H9 (cell line): ENCODE measurements around the gene ACSS2. TPM values are rescaled to one million over a fixed set of nuclear protein-coding genes. Genes with fewer than 3 reads are reported as not detected.

Experiments
- DNase-seq: peaks from one replicate; pipeline ENCODE4 v3.0.0-alpha.2; 2017
- H2AFZ ChIP-seq: one replicate; pipeline ENCODE4 v1.6.1; 2013; ENCODE audit warnings: mild to moderate bottlenecking, low read length, control low read depth, moderate library complexity
- H2AK5ac ChIP-seq: 2 replicates; pipeline ENCODE4 v1.6.1; 2013; ENCODE audit warnings: low read length, control low read depth, mixed read lengths; ENCODE audit not compliant: insufficient read length
- H2BK120ac ChIP-seq: one replicate; pipeline ENCODE4 v1.6.1; 2013; ENCODE audit warnings: low read depth, mild to moderate bottlenecking, low read length, control low read depth, inconsistent platforms; ENCODE audit not compliant: poor library complexity, severe bottlenecking
- H2BK12ac ChIP-seq: 2 replicates; pipeline ENCODE4 v1.6.1; 2013; ENCODE audit warnings: low read length, control low read depth, mixed read lengths, low read depth; ENCODE audit not compliant: insufficient read length
- H2BK15ac ChIP-seq: 2 replicates; pipeline ENCODE4 v1.6.1; 2013; ENCODE audit warnings: low read depth, low read length, control low read depth
- H2BK20ac ChIP-seq: one replicate; pipeline ENCODE4 v1.6.1; 2013; ENCODE audit warnings: low read depth, mild to moderate bottlenecking, low read length, control low read depth, inconsistent platforms; ENCODE audit not compliant: poor library complexity, severe bottlenecking
- H2BK5ac ChIP-seq: 2 replicates; pipeline ENCODE4 v1.6.1; 2013; ENCODE audit warnings: low read length, control low read depth, mixed read lengths; ENCODE audit not compliant: insufficient read length
- H3K14ac ChIP-seq: 2 replicates; pipeline ENCODE4 v1.6.1; 2013; ENCODE audit warnings: low read length, control low read depth; ENCODE audit not compliant: insufficient read depth
- H3K18ac ChIP-seq: 2 replicates; pipeline ENCODE4 v1.6.1; 2013; ENCODE audit warnings: low read depth, mild to moderate bottlenecking, mixed read lengths, low read length, control low read depth; ENCODE audit not compliant: insufficient read length
- H3K23ac ChIP-seq: 2 replicates; pipeline ENCODE4 v1.6.1; 2013; ENCODE audit warnings: low read length, control low read depth, mixed read lengths, low read depth; ENCODE audit not compliant: insufficient read length
- H3K23me2 ChIP-seq: 2 replicates; pipeline ENCODE4 v1.6.1; 2013; ENCODE audit warnings: low read depth, mild to moderate bottlenecking, mixed read lengths, low read length, control low read depth; ENCODE audit not compliant: insufficient read length, poor library complexity, severe bottlenecking
- H3K27ac ChIP-seq: 2 replicates; pipeline ENCODE4 v1.5.1; 2013; ENCODE audit warnings: low read length, control low read depth, mixed read lengths, low read depth; ENCODE audit not compliant: insufficient read length
- H3K27me3 ChIP-seq: 2 replicates; pipeline ENCODE4 v1.6.1; 2013; ENCODE audit warnings: low read length, control low read depth, inconsistent platforms; ENCODE audit not compliant: insufficient read depth
- H3K4ac ChIP-seq: 2 replicates; pipeline ENCODE4 v1.6.1; 2013; ENCODE audit warnings: low read depth, mild to moderate bottlenecking, control low read depth, inconsistent platforms, low read length, moderate library complexity
- H3K4me1 ChIP-seq: 2 replicates; pipeline ENCODE4 v1.6.1; 2013; ENCODE audit warnings: low read length, control low read depth, inconsistent platforms; ENCODE audit not compliant: insufficient read depth
- H3K4me2 ChIP-seq: 2 replicates; pipeline ENCODE4 v1.6.1; 2013; ENCODE audit warnings: low read length, control low read depth, mixed read lengths; ENCODE audit not compliant: insufficient read length, insufficient read depth
- H3K56ac ChIP-seq: 2 replicates; pipeline ENCODE4 v1.6.1; 2013; ENCODE audit warnings: low read depth, mild to moderate bottlenecking, mixed read lengths, low read length, control low read depth; ENCODE audit not compliant: insufficient read length
- H3K79me1 ChIP-seq: 2 replicates; pipeline ENCODE4 v1.6.1; 2013; ENCODE audit warnings: low read depth, mild to moderate bottlenecking, moderate library complexity, low read length, control low read depth, inconsistent platforms; ENCODE audit not compliant: insufficient read depth, poor library complexity, severe bottlenecking
- H3K79me2 ChIP-seq: 2 replicates; pipeline ENCODE4 v1.6.1; 2013; ENCODE audit warnings: low read length, control low read depth, inconsistent platforms; ENCODE audit not compliant: insufficient read depth
- H3K9ac ChIP-seq: 2 replicates; pipeline ENCODE4 v1.6.1; 2013; ENCODE audit warnings: low read length, control low read depth, mixed read lengths; ENCODE audit not compliant: insufficient read length; ENCODE audit errors: extremely low read depth
- H3K9me3 ChIP-seq: one replicate; pipeline ENCODE4 v1.6.1; 2013; ENCODE audit warnings: low read depth, low read length, inconsistent platforms; ENCODE audit not compliant: control insufficient read depth
- H3T11ph ChIP-seq: one replicate; pipeline ENCODE4 v1.6.1; 2013; ENCODE audit warnings: mild to moderate bottlenecking, low read length, control low read depth, inconsistent platforms
- H4K20me1 ChIP-seq: one replicate; pipeline ENCODE4 v1.6.1; 2013; ENCODE audit not compliant: control insufficient read depth, insufficient read length, insufficient read depth
- H4K5ac ChIP-seq: 2 replicates; pipeline ENCODE4 v1.6.1; 2013; ENCODE audit warnings: low read depth, mild to moderate bottlenecking, mixed read lengths, low read length, control low read depth; ENCODE audit not compliant: insufficient read length
- H4K8ac ChIP-seq: replicated peaks from 2 replicates; pipeline ENCODE4 v1.6.1; 2013; ENCODE audit warnings: low read length, control low read depth, mixed read lengths, low read depth; ENCODE audit not compliant: insufficient read length
- H4K91ac ChIP-seq: 2 replicates; pipeline ENCODE4 v1.6.1; 2013; ENCODE audit warnings: low read depth, mild to moderate bottlenecking, moderate library complexity, mixed read lengths, low read length, control low read depth; ENCODE audit not compliant: insufficient read length
- H3K27ac Mint-ChIP-seq, 3 experiments: 2 replicates in 2 of 3; 3 replicates in 1 of 3; pipeline ENCODE4 v1.8.0; 2020 to 2021; ENCODE audit warnings: mixed read lengths in 3 of 3, mild to moderate bottlenecking in 1 of 3, moderate library complexity in 1 of 3
- H3K27me3 Mint-ChIP-seq: 2 replicates; pipeline ENCODE4 v1.8.0; 2021; ENCODE audit warnings: low read depth, mild to moderate bottlenecking, moderate library complexity, mixed read lengths
- H3K36me3 Mint-ChIP-seq, 3 experiments: 2 replicates in 2 of 3; 3 replicates in 1 of 3; pipeline ENCODE4 v1.8.0; 2020 to 2021; ENCODE audit warnings: low read depth in 3 of 3, mixed read lengths in 3 of 3; ENCODE audit not compliant: insufficient read depth in 1 of 3
- H3K4me1 Mint-ChIP-seq, 2 experiments: 2 replicates each; pipeline ENCODE4 v1.8.0; 2020; ENCODE audit warnings: mixed read lengths in 2 of 2
- H3K4me3 Mint-ChIP-seq, 2 experiments: 2 replicates in 1 of 2; 3 replicates in 1 of 2; pipeline ENCODE4 v1.8.0; 2020 to 2021; ENCODE audit warnings: mild to moderate bottlenecking in 2 of 2, mixed read lengths in 2 of 2, moderate library complexity in 1 of 2
- H3K9me3 Mint-ChIP-seq, 2 experiments: 2 replicates in 1 of 2; 3 replicates in 1 of 2; pipeline ENCODE4 v1.8.0; 2020; ENCODE audit warnings: mild to moderate bottlenecking in 2 of 2, mixed read lengths in 2 of 2, moderate library complexity in 1 of 2
- CTCF ChIP-seq: fragments of 200-600 bp; sonication (generic); conservative IDR thresholded peaks from 3 replicates; pipeline ENCODE4 v1.8.0; 2021; ENCODE audit warnings: antibody characterized with exemption, mild to moderate bottlenecking
- WGBS: extraction: QIAGEN DNeasy Blood & Tissue Kit; methylation state at CpG from one replicate; pipeline ENCODE4 v1.1.7; 2013; ENCODE audit warnings: missing lambda C conversion rate, low lambda C conversion rate, mixed read lengths; ENCODE audit not compliant: insufficient read length; ENCODE audit errors: extremely low coverage; 5-methylcytosine and 5-hydroxymethylcytosine counted together
- total RNA-seq: library from RNA; stranded (reverse); gene quantifications from 2 replicates; pipeline ENCODE4 v1.2.1, GENCODE V29; 2021

Gene ACSS2
- total RNA-seq, 1 experiment from 2014 or later = 15.4 TPM

DNA sequence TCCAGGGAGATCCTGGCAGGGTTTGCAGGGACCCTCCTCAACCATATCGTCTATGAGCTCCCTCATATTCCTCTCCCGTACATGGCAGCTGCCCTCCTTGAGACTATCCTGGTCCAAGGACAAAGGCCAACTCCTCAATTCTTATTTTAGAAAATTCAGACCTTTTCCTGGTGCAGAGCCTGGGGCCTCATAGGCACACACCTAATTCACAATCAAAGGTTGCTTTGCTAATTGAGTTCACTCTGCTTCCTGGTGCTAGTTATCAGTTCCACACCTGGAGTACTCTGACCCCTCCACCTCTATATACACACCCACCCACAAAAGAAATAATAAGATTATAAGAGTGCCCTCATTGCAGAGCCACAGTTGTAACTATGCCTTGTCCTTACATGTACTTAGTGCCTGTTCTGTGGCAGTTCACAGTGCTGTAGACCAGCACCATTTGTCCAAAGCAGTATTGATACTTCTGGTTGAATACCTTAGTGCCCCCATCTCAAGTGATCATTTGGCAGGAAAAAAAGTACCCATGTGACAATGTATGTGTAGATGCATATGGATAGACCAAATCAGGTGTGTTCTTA, 40.5 kb downstream of the ACSS2 start:
- H3K23ac ChIP-seq = no peak overlapping the region
- H2BK12ac ChIP-seq = no peak overlapping the region
- H2BK15ac ChIP-seq = no peak overlapping the region
- H4K91ac ChIP-seq = no peak overlapping the region
- H2BK5ac ChIP-seq = no peak overlapping the region
- no peaks in the 10 kb centered on the region for H3K79me1 ChIP-seq
- no peak overlapping the region for H2AFZ ChIP-seq
- no peak for DNase-seq
- H3K56ac ChIP-seq = no peak overlapping the region
- Mint-ChIP-seq H3K4me3 (no peak overlapping the region), H3K9me3 (no peaks in the 10 kb centered on the region), H3K36me3 (peaks cover 4 to 10% (median 5%) of the 10 kb centered on the region in 3 experiments; a peak in 5 of 7 replicates), H3K27ac (no peak overlapping the region), H3K4me1 (no peaks in the 10 kb centered on the region), H3K27me3 (no peaks in the 10 kb centered on the region)
- no peak for TF ChIP-seq CTCF
- no peaks in the 10 kb centered on the region for H3K9me3 ChIP-seq
- no peak overlapping the region for H3K14ac ChIP-seq
- H4K8ac ChIP-seq = no peak overlapping the region
- no peak overlapping the region for H3K18ac ChIP-seq
- H3K4me2 ChIP-seq = no peak overlapping the region
- H3K27ac ChIP-seq = no peak overlapping the region
- no peak overlapping the region for H3K9ac ChIP-seq
- no peaks in the 10 kb centered on the region for H3K4me1 ChIP-seq
- H4K20me1 ChIP-seq = no peaks in the 10 kb centered on the region
- H2BK20ac ChIP-seq = no peak overlapping the region
- no CpG with 5 or more reads among the region's 2 CpGs for WGBS
- no peaks in the 10 kb centered on the region for H3K79me2 ChIP-seq
- H2AK5ac ChIP-seq = no peak overlapping the region
- H3K27me3 ChIP-seq = no peaks in the 10 kb centered on the region
- no peak overlapping the region for H4K5ac ChIP-seq
- no peak overlapping the region for H2BK120ac ChIP-seq
- H3K23me2 ChIP-seq = no peaks in the 10 kb centered on the region
- H3T11ph ChIP-seq = no peak overlapping the region
- H3K4ac ChIP-seq = no peak overlapping the region
